AG10803 (cell line): ENCODE results near the gene PDGFD.

Experiments
- DNase-seq: peaks from one replicate; pipeline ENCODE4 v3.0.0; 2010; ENCODE audit warnings: low read depth
- H3K4me3 ChIP-seq: 2 replicates; pipeline ENCODE4 v1.5.1; 2011; ENCODE audit warnings: mild to moderate bottlenecking, low read length, control low read depth
- CTCF ChIP-seq: conservative IDR thresholded peaks from 2 replicates; pipeline ENCODE4 v1.5.1; 2011; ENCODE audit warnings: mild to moderate bottlenecking, low read length, control low read depth, inconsistent platforms

The PDGFD gene

GRCh38 chr11:104164028-104164520 lies at the start of gene PDGFD:
TSS of gene PDGFD (minus strand) at chr11:104164147.
- TF ChIP-seq CTCF, result peak; percentile 31
- peak; percentile 66 for DNase-seq
- peak within 1 kb of the TSS; percentile 76 for H3K4me3 ChIP-seq

- no peak for DNase-seq
- no peak for TF ChIP-seq CTCF
- no peak overlapping the region for H3K4me3 ChIP-seq
Observed at GRCh38 chr11:104206936-104207335, 43.0 kb upstream of the PDGFD start.

GRCh38 chr11:104205838-104206237 lies 41.9 kb upstream of the PDGFD start:
- DNase-seq, result no peak
- H3K4me3 ChIP-seq, result no peak overlapping the region
- no peak for TF ChIP-seq CTCF

- no peak overlapping the region for H3K4me3 ChIP-seq
- no peak for DNase-seq
- no peak for TF ChIP-seq CTCF
Observed at GRCh38 chr11:104200688-104201087, 36.7 kb upstream of the PDGFD start.

GRCh38 chr11:104199053-104199452 lies 35.1 kb upstream of the PDGFD start:
- DNase-seq, result no peak
- no peak for TF ChIP-seq CTCF
- H3K4me3 ChIP-seq, result no peak overlapping the region

GRCh38 chr11:104198576-104198975 lies 34.6 kb upstream of the PDGFD start:
- no peak overlapping the region for H3K4me3 ChIP-seq
- no peak for TF ChIP-seq CTCF
- DNase-seq, result peak; percentile 36

- TF ChIP-seq CTCF, result no peak
- peak; percentile 44 for DNase-seq
- H3K4me3 ChIP-seq, result no peak overlapping the region
Observed at GRCh38 chr11:104191124-104191523, 27.2 kb upstream of the PDGFD start.
